NCI-H1105 treated with DMSO at 0.1 percent for 48 hours (cell line): Measurements from ENCODE around the gene GOLPH3.
"Not testable (repeated sequence)": the region's sequence is repeated elsewhere in the genome, so short reads cannot be mapped to it uniquely, and the experiment has no call there.

Experiments used
- DNase-seq: peaks from one replicate; lab custom pipeline; 2025; lab: John Stamatoyannopoulos, UW

Gene GOLPH3

GRCh38 chr5:32135086-32135485, 39.0 kb downstream of the GOLPH3 start:
- no peak for DNase-seq

DNA sequence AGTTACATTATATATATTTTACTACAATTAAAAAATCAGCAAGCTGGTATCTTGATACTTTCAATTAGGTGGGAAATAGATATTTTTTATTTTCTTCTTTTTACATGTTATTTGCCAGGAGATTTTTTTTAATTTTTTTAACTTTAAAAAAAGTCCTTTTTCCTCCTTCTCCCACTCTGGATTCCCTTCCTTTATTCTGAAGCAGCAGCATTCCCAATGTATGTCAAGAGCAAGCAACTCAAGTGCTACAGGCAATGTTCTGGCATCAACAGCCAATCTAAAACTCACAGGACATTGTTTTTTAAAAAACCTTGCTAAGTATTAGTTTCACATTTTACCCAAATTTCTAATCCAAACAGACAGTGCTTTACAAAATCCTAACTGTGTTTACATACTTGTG, 41.4 kb downstream of the GOLPH3 start:
- no peak for DNase-seq

- DNase-seq = no peak
These were observed 42.5 kb downstream of the GOLPH3 start for GRCh38 chr5:32131604-32132003.

GRCh38 chr5:32130865-32131264, 43.3 kb downstream of the GOLPH3 start:
- no peak for DNase-seq

- no peak for DNase-seq
These were observed 45.0 kb downstream of the GOLPH3 start for GRCh38 chr5:32129074-32129598.

DNA sequence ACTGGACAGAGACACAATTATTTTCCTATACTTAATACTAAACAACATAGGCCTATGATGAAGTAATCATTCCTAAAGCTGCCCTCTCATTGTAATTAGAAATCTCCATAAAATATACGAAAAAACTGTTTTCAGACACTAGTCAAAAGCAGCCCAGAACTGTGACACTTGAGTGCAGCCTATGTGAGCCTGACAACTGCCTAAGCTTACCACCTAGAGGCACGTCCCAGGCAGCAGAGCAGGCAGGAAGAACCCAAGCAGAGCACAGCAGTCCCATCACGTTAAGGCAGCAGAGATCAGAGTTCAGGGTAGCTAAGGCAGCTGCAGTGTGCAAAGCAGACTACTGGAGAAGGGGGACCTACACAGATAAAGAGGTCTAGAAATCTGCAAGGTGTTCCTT, 46.4 kb downstream of the GOLPH3 start:
- no peak for DNase-seq

DNA sequence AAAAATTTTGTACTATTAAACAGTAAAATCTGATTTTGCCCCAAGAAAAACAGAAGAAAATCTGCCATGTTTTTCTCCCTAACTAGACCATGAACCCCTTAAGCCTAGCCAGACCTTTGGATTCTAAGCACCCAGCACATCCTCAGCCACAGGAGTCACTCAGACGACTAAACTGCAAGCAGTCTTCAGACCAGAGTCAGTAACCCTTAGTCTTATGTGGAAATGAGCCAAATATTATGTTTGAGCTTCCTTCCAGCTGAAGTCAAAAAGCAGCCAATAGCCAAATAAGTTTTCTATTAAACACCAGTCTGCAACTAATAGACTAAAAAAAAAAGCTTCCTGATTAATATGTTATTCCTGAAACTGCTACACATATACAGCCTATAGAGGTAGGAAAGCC, 47.4 kb downstream of the GOLPH3 start:
- no peak for DNase-seq

GRCh38 chr5:32123889-32124676, 50.0 kb downstream of the GOLPH3 start:
- DNase-seq = no peak

- DNase-seq = no peak
These were observed 50.9 kb downstream of the GOLPH3 start for GRCh38 chr5:32123058-32123805.

DNA sequence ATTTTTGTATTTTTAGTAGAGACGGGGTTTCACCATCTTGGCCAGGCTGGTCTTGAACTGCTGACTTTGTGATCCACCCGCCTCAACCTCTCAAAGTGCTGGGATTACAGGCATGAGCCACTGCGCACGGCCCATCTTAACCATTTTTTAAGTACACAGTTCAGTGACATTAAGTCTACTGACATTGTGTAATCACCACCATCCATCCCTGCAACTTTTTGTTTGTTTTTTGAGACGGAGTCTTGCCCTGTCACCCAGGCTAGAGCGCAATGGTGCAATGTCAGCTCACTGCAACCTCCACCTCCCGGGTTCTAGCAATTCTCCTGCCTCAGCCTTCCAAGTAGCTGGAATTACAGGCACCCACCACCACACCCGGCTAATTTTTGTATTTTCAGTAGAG, 55.2 kb downstream of the GOLPH3 start:
- not testable (repeated sequence) for DNase-seq

- DNase-seq = no peak
These were observed 57.4 kb downstream of the GOLPH3 start for GRCh38 chr5:32116574-32117313.

- no peak for DNase-seq
These were observed 58.1 kb downstream of the GOLPH3 start for GRCh38 chr5:32115985-32116384.

- DNase-seq = no peak
These were observed 63.9 kb downstream of the GOLPH3 start for GRCh38 chr5:32110111-32110696.

- no peak for DNase-seq
These were observed 64.9 kb downstream of the GOLPH3 start for GRCh38 chr5:32109236-32109635.

DNA sequence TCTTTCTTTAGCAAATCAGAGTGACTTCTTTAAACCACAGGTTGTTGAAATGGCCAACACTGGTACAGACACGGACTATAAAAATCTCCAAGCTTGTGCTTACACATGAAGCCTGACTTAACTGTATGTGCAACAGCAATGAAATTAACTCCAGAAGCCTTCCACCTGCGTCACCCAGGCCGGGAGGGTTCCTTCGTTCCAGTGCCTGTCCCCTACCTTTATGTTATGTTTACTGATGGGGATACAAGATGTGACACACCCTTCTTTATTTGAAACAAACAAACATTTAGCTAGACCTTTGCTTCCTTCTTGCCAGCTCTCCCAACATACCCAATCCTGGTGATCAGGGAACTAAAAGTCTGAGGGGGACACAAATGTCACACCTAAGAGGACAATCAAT, 66.0 kb downstream of the GOLPH3 start:
- DNase-seq = no peak

DNA sequence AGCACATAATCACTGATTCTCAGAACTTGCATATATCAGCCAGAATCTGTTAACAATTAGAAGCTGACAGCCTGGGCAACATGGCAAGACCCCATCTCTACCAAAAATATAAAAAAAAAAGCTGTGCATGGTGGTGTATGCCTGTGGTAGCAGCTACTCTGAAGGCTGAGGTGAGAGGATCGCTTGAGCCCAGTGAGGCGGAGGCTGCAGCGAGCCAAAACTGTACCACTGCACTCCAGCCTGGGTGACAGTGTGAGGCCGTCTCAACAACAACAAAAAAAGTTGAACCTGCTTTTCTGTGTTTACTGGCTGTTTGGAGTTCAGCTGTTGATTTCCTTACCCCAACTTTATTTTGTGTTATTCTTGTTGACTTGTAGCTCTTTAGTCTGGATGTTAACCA, 66.8 kb downstream of the GOLPH3 start:
- DNase-seq = no peak

DNA sequence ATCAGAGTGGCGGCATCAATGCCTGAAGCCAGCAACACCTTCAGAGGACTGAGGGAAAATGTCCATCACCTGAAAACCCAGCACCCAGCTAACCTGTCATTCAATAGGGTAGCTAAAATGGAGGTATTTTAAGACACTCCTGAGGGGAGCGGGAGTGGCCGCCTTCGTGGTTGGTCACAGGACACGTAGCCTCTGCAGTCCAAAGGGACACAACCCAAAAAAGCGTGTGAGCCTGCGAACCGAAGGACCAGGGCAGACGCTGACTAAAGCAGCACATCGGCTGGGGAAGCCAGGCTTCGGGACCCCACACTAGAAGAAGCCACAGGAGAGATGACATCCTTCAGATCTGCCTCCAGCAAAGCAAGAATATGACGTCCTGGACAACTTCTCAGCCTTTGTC, 70.6 kb downstream of the GOLPH3 start:
- no peak for DNase-seq

DNA sequence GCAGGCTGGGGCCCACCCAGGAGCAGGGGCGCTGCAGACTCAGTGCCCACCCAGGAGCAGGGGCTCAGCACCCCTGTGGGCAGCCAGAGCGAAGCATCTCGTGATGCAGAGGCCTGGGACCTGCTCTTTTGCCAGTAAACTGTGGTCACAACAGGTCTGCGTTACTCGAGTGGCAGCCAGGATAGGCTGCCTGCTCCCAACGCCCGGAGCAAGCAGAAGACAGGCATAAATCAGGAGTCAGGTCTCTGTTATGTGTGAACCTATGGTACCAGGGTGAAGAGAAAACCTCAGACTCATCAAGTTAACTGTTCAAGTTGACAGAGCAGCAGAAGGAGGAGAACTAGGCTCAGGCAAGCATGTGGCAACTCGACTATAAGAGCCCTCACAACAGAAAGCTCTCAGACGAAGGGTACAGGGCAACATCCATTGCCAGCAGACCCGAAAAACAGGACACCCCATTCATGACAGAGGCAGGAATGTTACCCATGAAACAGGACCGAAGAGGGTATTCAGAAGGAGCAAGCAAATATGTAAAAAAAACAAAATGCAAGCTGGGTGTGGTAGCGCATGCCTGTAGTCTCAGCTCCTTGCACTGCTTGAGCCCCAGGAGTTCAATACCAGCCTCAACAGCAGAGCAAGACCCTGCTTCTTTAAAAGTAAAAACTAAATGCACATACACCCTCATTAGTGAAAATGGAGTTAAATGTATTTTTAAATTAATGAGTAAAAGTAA, 71.7 kb downstream of the GOLPH3 start:
- no peak for DNase-seq

GRCh38 chr5:32100691-32101302, 73.3 kb downstream of the GOLPH3 start:
- no peak for DNase-seq

DNA sequence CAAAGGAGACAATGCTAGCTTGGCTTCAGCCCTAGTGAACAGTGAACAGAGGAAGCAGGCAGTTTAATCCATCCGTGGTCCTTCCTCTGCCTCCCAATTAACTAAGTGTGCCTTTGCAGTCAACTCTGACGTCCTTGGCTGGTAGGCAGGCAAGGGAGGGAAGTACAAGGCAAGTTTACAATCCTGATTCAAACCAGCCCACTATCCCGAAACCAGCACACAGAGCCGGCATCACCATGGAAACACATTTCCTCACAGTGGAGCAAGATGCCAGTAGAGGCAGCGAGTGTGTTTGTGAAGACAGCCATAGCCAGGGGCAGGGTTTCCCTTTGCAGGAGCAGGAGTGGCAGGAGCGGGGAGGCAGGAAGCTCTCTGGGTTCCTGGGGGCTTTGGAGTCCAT, 73.9 kb downstream of the GOLPH3 start:
- DNase-seq = no peak

GRCh38 chr5:32099486-32100035, 74.6 kb downstream of the GOLPH3 start:
- DNase-seq = no peak
